ENCODE results near the gene PAX7. TPM values are rescaled to one million over a fixed set of nuclear protein-coding genes. Genes with fewer than 3 reads are reported as not detected.

Gene PAX7
- total RNA-seq, 1 experiment from 2014 or later: 0.24 TPM

GRCh38 chr1:18786149-18786548, 155.5 kb downstream of the PAX7 start (continued):
- TF ChIP-seq ATF1 (CRISPR knock-in tag; IDR thresholded peaks at IDR 0.05) (no peak), ZNF671 (CRISPR knock-in tag; IDR thresholded peaks at IDR 0.05) (no peak), HMGA2 (CRISPR knock-in tag; IDR thresholded peaks at IDR 0.05) (no peak), EMX1 (CRISPR knock-in tag; IDR thresholded peaks at IDR 0.05) (no peak), IRF1 (CRISPR knock-in tag; IDR thresholded peaks at IDR 0.05) (no peak), ZNF423 (CRISPR knock-in tag; IDR thresholded peaks at IDR 0.05) (no peak), CREB1 (CRISPR knock-in tag; IDR thresholded peaks at IDR 0.05) (no peak), ATF3 (CRISPR knock-in tag; conservative IDR thresholded peaks at IDR 0.05) (no peak)

- TF ChIP-seq RORB (CRISPR knock-in tag; IDR thresholded peaks at IDR 0.05): no peak
- TF ChIP-seq ATF3 (CRISPR knock-in tag; conservative IDR thresholded peaks at IDR 0.05): no peak
- ATAC-seq (no peak), DNase-seq (ENCODE audit: low spot score) (no peak)
- Mint-ChIP-seq H3K4me3 (no peak overlapping the region), H3K4me1 (peaks cover 27% of the 10 kb centered on the region), H3K36me3 (no peaks in the 10 kb centered on the region), H3K27me3 (ENCODE audit: low read depth) (peaks cover 7% of the 10 kb centered on the region), H3K9me3 (no peaks in the 10 kb centered on the region; the same call in 1 of the 2 replicates), H3K27ac (no peak overlapping the region)
- ChIA-PET POLR2A (no interaction called here), CTCF (no interaction called here)
Measured at GRCh38 chr1:18787825-18788385, 157.3 kb downstream of the PAX7 start.

- Mint-ChIP-seq H3K27me3 (ENCODE audit: low read depth) (peaks cover 4% of the 10 kb centered on the region), H3K27ac (no peak overlapping the region), H3K4me1 (peaks cover 24% of the 10 kb centered on the region), H3K9me3 (no peaks in the 10 kb centered on the region; the same call in 1 of the 2 replicates), H3K4me3 (no peak overlapping the region), H3K36me3 (no peaks in the 10 kb centered on the region)
- TF ChIP-seq ZBTB43 (CRISPR knock-in tag; IDR thresholded peaks at IDR 0.05): no peak
- TF ChIP-seq ZNF425 (CRISPR knock-in tag; conservative IDR thresholded peaks at IDR 0.05): no peak
- no peak for TF ChIP-seq ZNF532 (CRISPR knock-in tag; IDR thresholded peaks at IDR 0.05; ENCODE audit: borderline replicate concordance)
- POLR2A ChIA-PET: interaction anchor here (0.7 kb wide), 1 partner anchor 133 kb away, joined by 3 read pairs; no protein-coding TSS in a partner anchor
- CTCF ChIA-PET: no interaction called here
- ATAC-seq (no peak), DNase-seq (ENCODE audit: low spot score) (no peak)
Measured at GRCh38 chr1:18789246-18789645, 158.6 kb downstream of the PAX7 start.
